Measurements from ENCODE around the gene MAP4K4.

DNA sequence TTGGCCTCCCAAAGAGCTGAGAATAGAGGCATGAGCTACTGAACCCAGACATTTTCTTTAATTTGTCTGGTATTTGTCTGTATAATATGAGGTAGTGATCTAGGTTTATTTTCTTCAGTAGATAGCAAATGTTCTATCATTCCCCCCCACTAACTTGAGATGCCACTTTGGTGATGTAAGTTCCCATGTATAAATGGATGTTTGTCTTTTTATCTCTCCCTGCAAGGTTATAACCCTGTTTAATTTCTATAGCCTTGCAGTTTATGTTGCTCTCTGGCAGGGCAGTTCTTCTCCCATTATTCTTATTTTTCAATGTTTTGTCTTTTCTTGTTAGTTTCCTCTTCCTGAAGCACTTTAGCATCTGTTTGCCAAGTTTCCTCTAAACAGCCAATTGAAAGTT, 39.1 kb upstream of the MAP4K4 start:
- TF ChIP-seq, protein P1, sequence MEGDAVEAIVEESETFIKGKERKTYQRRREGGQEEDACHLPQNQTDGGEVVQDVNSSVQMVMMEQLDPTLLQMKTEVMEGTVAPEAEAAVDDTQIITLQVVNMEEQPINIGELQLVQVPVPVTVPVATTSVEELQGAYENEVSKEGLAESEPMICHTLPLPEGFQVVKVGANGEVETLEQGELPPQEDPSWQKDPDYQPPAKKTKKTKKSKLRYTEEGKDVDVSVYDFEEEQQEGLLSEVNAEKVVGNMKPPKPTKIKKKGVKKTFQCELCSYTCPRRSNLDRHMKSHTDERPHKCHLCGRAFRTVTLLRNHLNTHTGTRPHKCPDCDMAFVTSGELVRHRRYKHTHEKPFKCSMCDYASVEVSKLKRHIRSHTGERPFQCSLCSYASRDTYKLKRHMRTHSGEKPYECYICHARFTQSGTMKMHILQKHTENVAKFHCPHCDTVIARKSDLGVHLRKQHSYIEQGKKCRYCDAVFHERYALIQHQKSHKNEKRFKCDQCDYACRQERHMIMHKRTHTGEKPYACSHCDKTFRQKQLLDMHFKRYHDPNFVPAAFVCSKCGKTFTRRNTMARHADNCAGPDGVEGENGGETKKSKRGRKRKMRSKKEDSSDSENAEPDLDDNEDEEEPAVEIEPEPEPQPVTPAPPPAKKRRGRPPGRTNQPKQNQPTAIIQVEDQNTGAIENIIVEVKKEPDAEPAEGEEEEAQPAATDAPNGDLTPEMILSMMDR (IDR thresholded peaks at IDR 0.05), result no peak
- TF ChIP-seq POLR2A (IDR thresholded peaks at IDR 0.05) (no peak), POLR2AphosphoS5 (IDR thresholded peaks at IDR 0.05) (no peak)

All from suprapubic skin (tissue), 4 donors.